Measurements from ENCODE around the gene CRYL1.

DNA sequence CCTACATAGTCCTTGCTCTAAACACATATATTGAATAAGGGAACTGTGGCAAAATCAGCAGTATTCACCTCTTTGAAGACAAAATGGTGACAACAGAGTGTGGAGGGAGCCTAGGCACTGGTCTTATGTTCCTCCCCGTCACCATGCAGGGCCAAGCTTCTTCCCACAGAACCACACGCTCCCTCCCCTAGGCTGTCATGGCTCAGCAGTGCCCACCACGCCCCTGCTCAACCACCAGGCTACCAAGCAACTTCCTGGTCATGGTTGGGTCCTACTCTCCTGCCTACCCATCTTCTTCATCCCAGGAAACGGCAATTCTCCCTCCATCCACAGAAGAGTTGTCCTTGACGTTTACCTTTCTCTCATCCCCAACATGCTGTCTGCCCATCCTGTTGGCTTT, 126.1 kb downstream of the CRYL1 start:
- TF ChIP-seq EP300 (IDR thresholded peaks at IDR 0.05; ENCODE audit: low read depth) (no peak), POLR2A (IDR thresholded peaks at IDR 0.05) (no peak)
- TF ChIP-seq, protein P1, sequence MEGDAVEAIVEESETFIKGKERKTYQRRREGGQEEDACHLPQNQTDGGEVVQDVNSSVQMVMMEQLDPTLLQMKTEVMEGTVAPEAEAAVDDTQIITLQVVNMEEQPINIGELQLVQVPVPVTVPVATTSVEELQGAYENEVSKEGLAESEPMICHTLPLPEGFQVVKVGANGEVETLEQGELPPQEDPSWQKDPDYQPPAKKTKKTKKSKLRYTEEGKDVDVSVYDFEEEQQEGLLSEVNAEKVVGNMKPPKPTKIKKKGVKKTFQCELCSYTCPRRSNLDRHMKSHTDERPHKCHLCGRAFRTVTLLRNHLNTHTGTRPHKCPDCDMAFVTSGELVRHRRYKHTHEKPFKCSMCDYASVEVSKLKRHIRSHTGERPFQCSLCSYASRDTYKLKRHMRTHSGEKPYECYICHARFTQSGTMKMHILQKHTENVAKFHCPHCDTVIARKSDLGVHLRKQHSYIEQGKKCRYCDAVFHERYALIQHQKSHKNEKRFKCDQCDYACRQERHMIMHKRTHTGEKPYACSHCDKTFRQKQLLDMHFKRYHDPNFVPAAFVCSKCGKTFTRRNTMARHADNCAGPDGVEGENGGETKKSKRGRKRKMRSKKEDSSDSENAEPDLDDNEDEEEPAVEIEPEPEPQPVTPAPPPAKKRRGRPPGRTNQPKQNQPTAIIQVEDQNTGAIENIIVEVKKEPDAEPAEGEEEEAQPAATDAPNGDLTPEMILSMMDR (IDR thresholded peaks at IDR 0.05), result no peak

All from transverse colon (tissue), 3 donors.